Non-pigmented ciliary epithelial cell (primary cell): Measurements from ENCODE around the gene TMEM250.
"Not testable (repeated sequence)": the region's sequence is repeated elsewhere in the genome, so short reads cannot be mapped to it uniquely, and the experiment has no call there.

Source experiments
- DNase-seq: peaks from one replicate; pipeline ENCODE4 v3.0.0-alpha.2; 2010; ENCODE audit warnings: low read depth

Gene TMEM250

DNA sequence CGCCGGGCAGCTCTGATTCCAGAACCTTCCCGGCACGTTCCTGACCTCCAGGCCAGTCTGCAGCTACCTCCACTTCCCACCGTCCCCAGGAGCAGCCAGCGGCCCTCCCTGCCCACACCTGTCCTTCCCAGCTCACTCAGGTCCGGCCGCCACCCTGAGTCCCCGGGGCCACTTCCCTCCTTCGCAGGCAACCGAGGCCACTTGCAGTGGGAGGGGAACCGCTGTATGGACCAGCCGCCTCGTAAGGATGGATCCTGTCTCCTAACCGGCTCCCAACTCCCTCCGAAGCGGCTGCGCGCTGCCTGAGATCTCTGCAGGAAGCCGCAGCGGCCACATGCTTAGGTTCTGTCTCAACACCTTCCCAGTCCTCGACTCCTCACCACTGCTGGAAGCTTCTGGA lies 7.5 kb downstream of the TMEM250 start:
- DNase-seq: no peak

- DNase-seq: no peak
These were observed 8.3 kb downstream of the TMEM250 start for GRCh38 chr9:136110082-136111061.

- DNase-seq: peak; percentile 31
These were observed 9.2 kb downstream of the TMEM250 start for GRCh38 chr9:136109351-136110081.

- no peak for DNase-seq
These were observed 9.9 kb downstream of the TMEM250 start for GRCh38 chr9:136108648-136109266.

GRCh38 chr9:136107953-136108647 lies 10.6 kb downstream of the TMEM250 start:
- DNase-seq: no peak

GRCh38 chr9:136107155-136107952 lies 11.3 kb downstream of the TMEM250 start:
- no peak for DNase-seq

GRCh38 chr9:136105398-136106135 lies 13.1 kb downstream of the TMEM250 start:
- DNase-seq: no peak

DNA sequence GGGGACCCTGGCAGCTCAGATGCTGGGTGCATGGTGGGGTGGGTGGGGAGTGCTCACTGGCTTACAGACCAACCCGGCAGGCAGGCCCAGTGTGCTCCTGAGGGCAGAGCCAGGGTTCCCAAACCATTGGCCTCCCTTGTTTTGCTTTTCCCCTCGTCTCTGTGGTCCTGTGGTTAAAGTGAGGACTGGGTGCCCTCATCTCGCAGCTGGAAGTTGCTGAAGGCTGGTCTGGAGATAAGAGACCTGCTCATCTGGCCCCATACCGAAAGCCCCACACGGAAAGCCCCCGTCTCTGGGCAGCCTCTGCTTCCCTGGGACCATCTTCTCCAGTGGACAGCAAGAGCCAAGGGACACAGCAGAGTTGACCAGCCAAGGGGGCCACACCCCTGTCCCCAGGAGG lies 13.8 kb downstream of the TMEM250 start:
- no peak for DNase-seq

- no peak for DNase-seq
These were observed 14.2 kb downstream of the TMEM250 start for GRCh38 chr9:136104488-136104800.

DNA sequence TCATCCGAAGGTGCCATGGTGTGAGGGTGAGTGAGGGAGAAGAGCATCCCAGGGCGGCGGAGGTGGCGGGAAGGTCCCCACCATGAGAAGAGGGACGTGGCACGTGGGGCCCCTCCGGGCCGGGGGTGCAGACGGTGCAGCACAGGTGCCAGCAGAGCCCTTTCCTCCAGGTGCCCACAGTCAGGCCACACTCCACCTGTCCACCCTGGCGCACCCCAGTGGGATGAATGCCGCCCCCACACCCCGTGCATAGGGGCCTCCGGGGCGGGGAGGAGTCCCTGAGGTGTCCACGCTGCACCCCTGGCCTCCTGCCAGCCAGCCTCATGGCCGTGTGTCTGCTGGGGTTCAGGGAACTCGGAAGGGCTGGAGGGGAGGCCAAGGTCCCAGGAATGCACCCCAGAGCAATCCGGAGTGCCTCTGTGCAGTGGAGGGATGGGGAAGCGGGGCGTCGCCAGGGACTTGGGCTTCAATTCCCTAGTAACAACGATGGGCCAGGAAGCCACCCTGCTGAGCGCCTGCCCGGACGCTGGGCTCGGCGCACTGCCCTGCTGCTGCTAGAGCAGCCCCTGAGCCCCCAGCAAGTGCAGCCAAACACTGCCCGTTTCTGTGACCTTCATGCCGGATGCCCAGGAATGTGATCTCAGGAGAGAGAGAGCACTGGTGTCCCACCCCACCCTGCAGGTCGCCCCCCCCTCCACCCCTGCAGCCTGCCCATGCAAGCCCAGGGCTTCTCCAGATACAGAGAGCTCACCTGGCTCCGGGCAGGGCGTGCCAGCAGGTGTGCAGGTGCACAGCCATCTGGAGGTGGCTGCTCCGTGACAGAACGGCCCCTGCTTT lies 14.8 kb downstream of the TMEM250 start:
- DNase-seq: no peak

GRCh38 chr9:136101615-136102074 lies 17.0 kb downstream of the TMEM250 start:
- DNase-seq: not testable (repeated sequence)

DNA sequence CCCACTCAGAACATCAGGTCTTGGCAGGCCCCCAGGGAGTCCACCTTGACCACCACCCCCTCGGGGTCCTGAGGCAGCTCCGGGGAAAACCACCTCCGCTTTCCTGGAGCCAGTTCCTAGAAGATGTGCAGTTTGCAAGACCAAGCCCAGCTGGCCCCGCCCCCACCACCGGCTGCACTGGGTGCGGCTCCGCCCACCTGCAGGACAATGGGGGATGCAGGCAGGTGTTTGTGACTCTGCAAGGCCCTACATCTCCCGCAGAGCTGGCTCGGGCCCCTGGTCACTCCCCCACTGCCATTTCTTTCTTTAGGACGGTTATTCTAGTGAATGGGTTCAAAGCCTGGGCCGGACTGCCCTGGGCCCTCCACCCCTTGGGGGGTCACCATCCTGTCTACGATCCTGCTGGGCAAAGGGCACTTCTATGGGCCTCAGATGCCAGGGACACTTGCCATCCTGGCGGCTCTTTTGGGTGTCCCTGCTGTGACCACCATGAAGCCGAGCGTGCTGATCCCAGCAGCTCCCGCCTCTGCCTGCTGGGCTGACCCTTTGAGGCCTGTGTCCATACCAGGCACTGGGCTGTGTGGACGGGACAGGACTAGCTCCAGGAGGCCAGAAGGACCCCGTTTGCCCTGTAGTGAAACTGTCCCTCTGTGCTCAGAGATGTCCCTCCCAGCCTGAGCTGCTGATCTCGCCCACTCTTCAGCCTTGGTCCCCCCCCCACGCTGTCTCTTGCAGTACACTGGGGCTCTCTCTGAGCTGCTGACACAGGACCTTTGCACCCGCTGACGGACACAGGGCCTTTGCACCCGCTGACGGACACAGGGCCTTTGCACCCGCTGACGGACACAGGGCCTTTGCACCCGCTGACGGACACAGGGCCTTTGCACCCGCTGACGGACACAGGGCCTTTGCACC lies 17.7 kb downstream of the TMEM250 start:
- no peak for DNase-seq

- DNase-seq: no peak
These were observed 19.1 kb downstream of the TMEM250 start for GRCh38 chr9:136099542-136099941.

DNA sequence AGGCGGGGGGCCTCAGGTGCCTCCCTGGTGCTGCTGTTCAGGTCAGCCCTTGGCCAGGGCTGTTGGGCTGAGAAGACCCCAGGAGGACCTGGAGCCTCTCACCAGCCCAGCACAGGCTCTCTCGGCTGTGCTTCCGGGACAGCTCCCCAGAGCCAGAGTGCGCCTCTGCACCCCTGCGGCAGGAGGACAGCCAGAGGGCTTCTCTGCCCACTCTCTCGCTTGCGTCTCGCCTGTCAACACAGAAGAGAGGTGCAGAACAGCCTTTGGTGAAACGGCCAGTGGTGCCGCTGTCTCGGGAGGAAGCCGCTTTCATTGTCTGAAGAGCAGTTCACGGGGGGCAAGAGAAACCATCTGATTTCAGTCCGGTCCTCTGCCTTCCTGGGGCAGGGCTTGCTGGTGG lies 19.8 kb downstream of the TMEM250 start:
- DNase-seq: no peak

- no peak for DNase-seq
These were observed 20.5 kb downstream of the TMEM250 start for GRCh38 chr9:136098210-136098609.

DNA sequence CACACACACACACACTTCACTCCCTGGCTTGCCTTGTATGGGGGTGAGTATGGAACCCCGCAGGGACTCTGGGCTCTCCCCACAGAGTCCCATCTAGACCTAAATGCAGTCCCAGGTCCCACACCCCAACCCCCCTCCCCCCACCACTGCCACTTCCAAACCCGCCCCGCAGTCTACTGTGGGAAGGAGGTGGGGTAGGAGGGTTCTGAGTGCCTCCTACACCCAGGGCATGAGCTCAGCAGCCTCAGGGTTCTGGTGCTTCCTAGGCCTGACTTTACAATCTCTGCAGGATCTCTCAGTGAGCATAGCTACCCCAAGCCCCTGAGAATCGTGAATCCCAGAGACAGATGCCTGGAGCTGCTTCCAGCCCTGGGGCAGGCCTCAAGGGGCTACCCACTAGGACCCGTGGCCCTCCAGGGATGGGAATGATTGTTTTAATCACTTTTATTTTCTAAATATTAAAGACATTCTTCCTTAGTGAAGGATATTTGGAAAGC lies 22.1 kb downstream of the TMEM250 start:
- DNase-seq: no peak

- no peak for DNase-seq
These were observed 23.3 kb downstream of the TMEM250 start, which contains the start of gene NACC2 for GRCh38 chr9:136095070-136096058. TSS of gene NACC2 (minus strand) at chr9:136095289. CDS start at chr9:136050521, 44,768 bp downstream.
